Fibroblast of peridontal ligament (primary cell): Measurements from ENCODE around the gene OR2A25.

ENCODE experiments used
- DNase-seq: peaks from one replicate; pipeline ENCODE4 v3.0.0-alpha.2; 2010; ENCODE audit errors: extremely low read depth

OR2A25 gene

GRCh38 chr7:144074374-144074773, 4.8 kb downstream of the OR2A25 start:
- no peak for DNase-seq

DNA sequence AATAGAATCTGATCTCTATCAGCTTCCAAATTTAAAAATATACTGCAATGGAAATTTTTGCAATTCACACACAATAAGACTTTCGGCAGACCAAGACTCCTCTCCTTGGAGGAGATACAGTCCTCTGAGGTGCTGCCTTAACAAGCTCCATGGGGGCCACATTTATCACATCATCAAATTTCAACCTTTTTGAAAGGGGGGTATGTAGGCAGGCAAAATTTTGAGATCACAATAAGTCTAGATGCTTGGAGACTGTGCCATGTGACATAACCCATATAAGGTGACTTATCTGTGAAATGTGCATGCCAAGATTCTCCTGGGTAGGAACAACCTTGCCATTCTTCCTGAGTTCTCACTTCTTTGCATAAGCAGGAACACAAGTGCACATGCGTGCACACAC, 16.4 kb downstream of the OR2A25 start, which contains the start of gene OR2A12:
Gene OR2A12 (plus strand): TSS at position 301 of the 400 bp plus-strand sequence. CDS start 8,830 bp downstream, outside the sequence.
- no peak for DNase-seq

DNA sequence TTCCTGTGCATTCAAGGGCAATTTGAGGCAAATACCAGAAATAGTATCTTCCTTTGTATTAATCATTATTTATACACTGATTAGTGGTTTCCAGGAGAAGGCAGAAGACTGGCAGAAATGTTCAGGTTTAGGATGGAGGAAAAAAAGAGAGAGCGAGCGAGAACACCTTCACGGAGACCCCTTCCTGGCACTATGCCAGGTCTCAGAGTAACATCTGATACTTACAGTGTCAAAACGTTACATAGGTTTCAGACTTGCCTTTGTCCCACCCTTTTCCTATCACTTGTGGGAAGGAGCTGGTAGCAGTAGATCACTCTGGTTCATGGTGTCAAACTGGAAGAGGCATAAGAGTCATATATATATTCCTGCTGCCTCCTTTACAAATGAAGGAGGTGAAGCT, 17.1 kb downstream of the OR2A25 start:
- no peak for DNase-seq

GRCh38 chr7:144087230-144087629, 17.6 kb downstream of the OR2A25 start:
- no peak for DNase-seq

DNA sequence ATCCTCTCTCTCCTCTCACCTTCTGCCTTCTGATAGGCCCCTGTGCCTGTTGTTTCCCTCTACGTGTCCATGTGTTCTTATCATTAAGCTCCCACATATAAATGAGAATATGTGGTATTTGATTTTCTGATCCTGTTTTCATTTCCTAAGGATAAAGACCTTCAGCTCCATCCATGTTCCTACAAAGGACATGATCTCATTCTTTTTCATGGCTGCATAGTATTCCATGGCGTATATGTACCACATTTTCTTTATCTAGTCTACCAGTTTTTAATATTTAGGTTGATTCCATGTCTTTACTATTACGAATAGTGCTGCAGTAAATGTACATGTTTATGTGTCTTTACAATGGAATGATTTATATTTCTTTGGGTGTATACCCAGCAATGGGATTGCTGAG, 21.1 kb downstream of the OR2A25 start:
- no peak for DNase-seq

- no peak for DNase-seq
These were observed 29.2 kb downstream of the OR2A25 start for GRCh38 chr7:144098776-144099175.

GRCh38 chr7:144100607-144101006, 31.0 kb downstream of the OR2A25 start:
- no peak for DNase-seq

- DNase-seq: no peak
These were observed 32.4 kb downstream of the OR2A25 start for GRCh38 chr7:144102041-144102440.

GRCh38 chr7:144105211-144105610, 35.6 kb downstream of the OR2A25 start:
- no peak for DNase-seq

DNA sequence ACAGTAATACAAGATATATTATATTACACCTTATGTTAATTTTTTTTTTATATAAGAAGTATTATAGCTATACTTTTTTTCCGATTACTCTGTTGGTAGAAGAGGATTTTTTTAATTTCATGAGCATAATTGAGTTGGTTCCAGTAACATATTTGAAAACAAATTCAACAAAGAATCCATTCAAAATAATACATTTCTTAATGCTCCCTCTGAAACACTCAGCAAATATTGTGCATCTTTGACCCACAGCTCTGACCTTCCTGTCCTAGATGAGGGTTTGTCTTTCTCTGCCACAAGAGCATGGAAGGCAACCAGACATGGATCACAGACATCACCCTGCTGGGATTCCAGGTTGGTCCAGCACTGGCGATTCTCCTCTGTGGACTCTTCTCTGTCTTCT, 39.7 kb downstream of the OR2A25 start, which contains the start of gene OR2A2:
Gene OR2A2 (plus strand): TSS at position 301 of the 400 bp plus-strand sequence. CDS start 0 bp downstream, at position 301.
- no peak for DNase-seq

GRCh38 chr7:144110272-144110671, 40.7 kb downstream of the OR2A25 start:
- DNase-seq: no peak

DNA sequence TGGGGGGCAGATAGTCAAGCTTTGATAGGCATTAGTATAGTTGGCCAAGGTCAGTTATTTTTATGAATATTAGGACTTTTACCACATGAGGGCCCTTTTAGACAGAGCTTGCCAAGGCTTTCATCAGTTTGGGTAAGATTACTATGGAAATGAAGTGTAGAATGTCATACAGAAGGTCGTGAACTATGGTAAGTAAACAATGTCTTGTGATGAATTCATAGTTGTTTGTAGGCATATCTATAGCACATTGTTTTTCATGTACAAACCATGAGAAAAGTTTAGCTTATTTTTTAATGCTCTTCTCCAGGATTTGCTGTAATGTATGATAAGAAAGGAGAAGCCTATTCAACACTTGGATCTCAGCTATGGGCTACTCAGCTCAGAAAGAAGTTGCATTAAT, 44.0 kb downstream of the OR2A25 start:
- no peak for DNase-seq

DNA sequence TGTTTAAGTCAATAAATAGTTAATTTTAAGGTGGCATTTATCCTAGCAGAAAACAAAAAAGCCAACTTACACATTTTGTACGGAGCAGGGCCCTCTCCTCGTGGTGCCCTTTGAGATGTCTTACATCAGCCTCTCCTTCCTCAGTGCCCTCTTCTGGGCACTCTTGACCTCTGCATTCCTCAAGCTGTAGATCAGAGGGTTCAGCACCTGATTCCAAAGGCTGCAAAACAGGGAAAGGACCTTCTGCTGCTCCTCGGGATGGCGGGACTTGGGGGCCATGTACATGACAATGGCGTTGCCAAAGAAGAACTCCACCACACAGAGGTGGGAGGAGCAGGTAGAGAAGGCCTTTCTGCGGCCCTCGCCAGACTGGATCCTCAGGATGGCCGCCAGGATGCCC, 48.7 kb downstream of the OR2A25 start:
- DNase-seq: no peak

DNA sequence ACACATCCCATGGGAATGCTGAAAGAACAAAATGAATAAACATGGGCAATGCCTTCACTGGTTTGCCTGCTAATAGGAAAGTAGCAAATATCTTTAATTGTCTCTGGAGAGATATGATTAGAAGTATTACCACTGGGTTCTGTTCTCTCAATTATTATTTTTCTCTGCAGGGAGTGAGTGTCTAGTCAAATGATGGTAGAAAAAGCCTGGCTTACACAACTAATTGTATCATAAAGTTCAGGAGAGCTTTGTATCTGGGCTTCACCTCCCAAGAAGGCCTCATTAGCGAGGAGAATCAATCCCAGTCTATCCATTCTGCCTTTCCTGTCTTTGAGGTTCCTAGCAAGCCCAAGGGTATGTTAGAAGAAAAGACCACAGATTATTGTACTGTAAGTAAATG, 53.3 kb downstream of the OR2A25 start, which contains the start of gene OR2A14:
Gene OR2A14 (plus strand): TSS at position 301 of the 400 bp plus-strand sequence. CDS start 5,937 bp downstream, outside the sequence.
- DNase-seq: no peak
